ENCODE results near the gene PFKM. TPM values are rescaled to one million over a fixed set of nuclear protein-coding genes. Genes with fewer than 3 reads are reported as not detected.

Gene PFKM
- total RNA-seq, 1 donor from 2014 or later = 132 TPM

DNA sequence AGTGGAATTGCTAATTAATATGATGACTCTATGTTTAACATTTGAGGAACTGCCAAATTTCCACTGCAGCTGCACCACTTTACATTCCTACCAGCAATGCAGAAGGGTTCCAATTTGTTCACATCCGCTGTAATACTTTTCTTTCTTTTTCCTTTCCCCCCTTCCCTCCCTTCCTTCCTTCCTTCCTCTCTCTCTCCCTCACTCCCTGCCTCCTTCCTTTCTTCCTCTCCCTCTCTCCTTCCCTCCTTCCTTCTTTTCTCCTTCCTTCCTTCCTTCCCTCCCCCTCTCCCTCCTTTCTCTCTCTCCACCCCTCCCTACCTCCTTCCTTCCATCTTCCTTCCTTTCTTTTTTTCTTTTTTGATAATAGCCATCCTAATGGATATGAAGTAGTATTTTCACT is 3.2 kb upstream of the PFKM start:
- Mint-ChIP-seq H3K36me3 (ENCODE audit: low read depth) (no peaks in the 10 kb centered on the region), H3K9me3 (no peaks in the 10 kb centered on the region), H3K27ac (ENCODE audit: unreplicated experiment) (no peak overlapping the region), H3K27me3 (ENCODE audit: low read depth) (peaks cover 17% of the 10 kb centered on the region), H3K4me1 (peaks cover 26% of the 10 kb centered on the region), H3K4me3 (no peak overlapping the region)
- TF ChIP-seq, protein P1, sequence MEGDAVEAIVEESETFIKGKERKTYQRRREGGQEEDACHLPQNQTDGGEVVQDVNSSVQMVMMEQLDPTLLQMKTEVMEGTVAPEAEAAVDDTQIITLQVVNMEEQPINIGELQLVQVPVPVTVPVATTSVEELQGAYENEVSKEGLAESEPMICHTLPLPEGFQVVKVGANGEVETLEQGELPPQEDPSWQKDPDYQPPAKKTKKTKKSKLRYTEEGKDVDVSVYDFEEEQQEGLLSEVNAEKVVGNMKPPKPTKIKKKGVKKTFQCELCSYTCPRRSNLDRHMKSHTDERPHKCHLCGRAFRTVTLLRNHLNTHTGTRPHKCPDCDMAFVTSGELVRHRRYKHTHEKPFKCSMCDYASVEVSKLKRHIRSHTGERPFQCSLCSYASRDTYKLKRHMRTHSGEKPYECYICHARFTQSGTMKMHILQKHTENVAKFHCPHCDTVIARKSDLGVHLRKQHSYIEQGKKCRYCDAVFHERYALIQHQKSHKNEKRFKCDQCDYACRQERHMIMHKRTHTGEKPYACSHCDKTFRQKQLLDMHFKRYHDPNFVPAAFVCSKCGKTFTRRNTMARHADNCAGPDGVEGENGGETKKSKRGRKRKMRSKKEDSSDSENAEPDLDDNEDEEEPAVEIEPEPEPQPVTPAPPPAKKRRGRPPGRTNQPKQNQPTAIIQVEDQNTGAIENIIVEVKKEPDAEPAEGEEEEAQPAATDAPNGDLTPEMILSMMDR (conservative IDR thresholded peaks at IDR 0.05) = no peak
- no peak for DNase-seq (ENCODE audit: low read depth, low spot score)

DNA sequence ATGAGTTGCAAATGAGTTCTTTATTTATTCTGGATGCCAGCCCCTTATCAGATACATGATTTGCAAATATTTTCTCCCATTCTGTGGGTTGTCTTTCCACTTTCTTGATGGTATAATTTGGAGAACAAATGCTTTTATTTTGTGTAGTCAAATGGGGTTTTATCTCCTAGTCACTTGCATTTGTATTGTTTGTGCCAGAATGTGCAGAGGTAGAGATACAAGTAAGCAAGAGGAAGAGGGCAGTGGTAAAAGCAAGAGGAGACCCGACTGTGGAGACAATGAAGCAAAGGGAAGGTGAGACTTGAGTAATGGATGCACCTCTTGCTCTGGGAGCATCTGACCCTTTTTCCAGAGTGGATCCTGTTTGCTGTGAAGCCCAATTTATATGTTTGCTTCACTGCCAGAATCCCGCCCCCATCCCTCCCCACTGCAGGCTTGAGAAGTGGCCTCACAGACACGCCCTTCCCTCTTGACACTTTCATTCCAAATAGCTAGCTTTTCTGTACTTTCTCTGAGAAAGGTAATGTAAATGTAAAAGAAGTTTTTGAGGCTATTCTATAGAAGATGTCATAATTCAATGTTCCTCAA is 786 bp upstream of the PFKM start:
- Mint-ChIP-seq H3K27me3 (ENCODE audit: low read depth) (peaks cover 17% of the 10 kb centered on the region), H3K9me3 (no peaks in the 10 kb centered on the region), H3K4me1 (peaks cover 47% of the 10 kb centered on the region), H3K36me3 (ENCODE audit: low read depth) (peaks cover 4% of the 10 kb centered on the region), H3K27ac (ENCODE audit: unreplicated experiment) (no peak overlapping the region), H3K4me3 (peak overlapping the region; percentile 99)
- DNase-seq (ENCODE audit: low read depth, low spot score) = no peak
- TF ChIP-seq, protein P1 (conservative IDR thresholded peaks at IDR 0.05) = no peak

DNA sequence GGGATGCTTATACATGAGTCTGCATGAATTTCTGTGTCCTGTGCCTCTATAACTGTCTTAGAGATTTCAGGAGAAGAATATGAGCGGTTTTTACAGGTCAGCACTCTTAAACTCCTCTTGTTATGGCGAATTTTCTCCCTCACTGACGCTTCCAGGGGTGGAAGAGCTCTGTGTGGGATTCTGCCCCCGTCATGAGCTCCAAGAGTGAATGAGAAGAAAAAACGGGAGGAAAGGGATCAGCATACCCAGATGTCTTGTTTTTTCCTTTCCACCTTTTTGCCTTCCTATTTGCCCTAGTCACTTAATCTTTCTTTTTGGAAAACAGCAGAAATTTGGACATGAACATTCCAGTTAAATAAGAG is 651 bp downstream of the PFKM start:
- Mint-ChIP-seq H3K27me3 (ENCODE audit: low read depth) (peaks cover 7% of the 10 kb centered on the region), H3K4me1 (peaks cover 53% of the 10 kb centered on the region), H3K4me3 (peak overlapping the region; percentile 99), H3K9me3 (no peaks in the 10 kb centered on the region), H3K27ac (ENCODE audit: unreplicated experiment) (no peak overlapping the region), H3K36me3 (ENCODE audit: low read depth) (peaks cover 6% of the 10 kb centered on the region)
- TF ChIP-seq, protein P1 (conservative IDR thresholded peaks at IDR 0.05) = no peak
- no peak for DNase-seq (ENCODE audit: low read depth, low spot score)

DNA sequence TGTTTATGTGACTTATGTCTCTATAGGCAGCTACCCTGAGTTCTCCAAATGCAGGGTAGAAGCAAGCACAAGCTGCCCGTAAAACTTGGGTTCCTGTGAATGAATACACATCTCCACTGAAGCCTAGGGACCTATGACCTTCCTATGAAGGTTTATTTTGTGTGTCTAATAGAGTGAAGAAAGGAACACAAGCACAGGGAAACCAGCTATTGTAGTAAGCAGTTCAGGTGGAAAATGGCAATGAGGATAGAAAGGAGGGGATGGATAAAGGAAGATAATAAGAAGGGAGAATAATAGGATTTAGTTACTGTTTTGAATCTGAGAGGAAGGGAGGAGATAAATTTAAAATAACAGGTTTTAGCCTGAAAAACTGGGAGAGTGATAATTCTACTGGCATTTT is 2.4 kb downstream of the PFKM start:
- no peak for DNase-seq (ENCODE audit: low read depth, low spot score)
- peaks cover 53% of the 10 kb centered on the region for H3K4me1 Mint-ChIP-seq
- peak overlapping the region; percentile 61 for H3K4me3 Mint-ChIP-seq
- TF ChIP-seq, protein P1 (conservative IDR thresholded peaks at IDR 0.05) = no peak
- H3K36me3 Mint-ChIP-seq (ENCODE audit: low read depth) = peaks cover 11% of the 10 kb centered on the region
- peaks cover 4% of the 10 kb centered on the region for H3K27me3 Mint-ChIP-seq (ENCODE audit: low read depth)
- no peak overlapping the region for H3K27ac Mint-ChIP-seq (ENCODE audit: unreplicated experiment)
- H3K9me3 Mint-ChIP-seq = no peaks in the 10 kb centered on the region

DNA sequence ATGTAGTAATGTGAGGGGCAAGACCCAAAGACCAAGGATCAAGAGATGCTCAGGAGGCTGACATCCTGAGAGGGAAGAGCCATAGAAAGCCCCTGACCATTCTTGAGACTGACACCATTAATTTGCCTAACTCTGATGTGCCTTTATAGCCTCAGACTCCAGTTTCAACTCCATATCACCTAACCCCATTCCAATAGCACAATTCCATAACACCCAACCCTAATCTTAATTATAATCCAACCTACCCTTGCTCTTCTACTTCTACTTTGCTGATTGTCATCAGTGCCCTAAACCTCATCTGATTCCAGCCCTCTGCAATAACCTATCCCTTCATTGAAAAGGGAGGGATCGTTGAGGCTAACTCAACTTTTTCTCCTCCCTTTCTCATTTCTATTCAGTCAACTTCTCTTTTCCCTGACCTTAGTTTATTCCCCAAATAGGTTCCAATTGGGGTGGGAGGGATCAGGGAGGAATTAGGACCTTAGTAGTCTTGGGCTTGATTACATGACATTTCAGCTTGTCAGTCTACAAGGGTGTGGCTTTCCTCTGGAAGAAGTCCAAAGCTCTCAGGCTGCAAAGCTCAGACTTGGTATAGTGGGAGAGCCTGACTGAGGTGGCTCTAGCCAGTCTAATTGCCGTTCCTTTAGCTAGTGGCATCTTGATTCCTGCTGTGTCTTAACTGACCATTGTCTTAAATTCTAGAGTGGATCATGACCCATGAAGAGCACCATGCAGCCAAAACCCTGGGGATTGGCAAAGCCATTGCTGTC is 3.1 kb downstream of the PFKM start:
- H3K4me3 Mint-ChIP-seq = peak overlapping the region; percentile 61
- no peaks in the 10 kb centered on the region for H3K27me3 Mint-ChIP-seq (ENCODE audit: low read depth)

More for the DNA sequence above, 3.1 kb downstream of the PFKM start:
- DNase-seq (ENCODE audit: low read depth, low spot score) = no peak
- TF ChIP-seq, protein P1 (conservative IDR thresholded peaks at IDR 0.05) = no peak
- Mint-ChIP-seq H3K4me1 (peaks cover 53% of the 10 kb centered on the region), H3K36me3 (ENCODE audit: low read depth) (peaks cover 13% of the 10 kb centered on the region), H3K9me3 (no peaks in the 10 kb centered on the region), H3K27ac (ENCODE audit: unreplicated experiment) (no peak overlapping the region)

Measured in neural crest cell (in vitro differentiated cells).